Stimulated activated CD4-positive, alpha-beta T cell treated with anti-CD3 and anti-CD28 coated beads, TNF-alpha, amount 100 ng/mL, for 24 hours (primary cell): ENCODE results near the gene WNK2.

Source experiments
- DNase-seq, 3 experiments: peaks; one replicate each; pipeline ENCODE4 v3.0.0-alpha.2; 2020; ENCODE audit warnings: low read depth in 3 of 3

Gene WNK2

DNA sequence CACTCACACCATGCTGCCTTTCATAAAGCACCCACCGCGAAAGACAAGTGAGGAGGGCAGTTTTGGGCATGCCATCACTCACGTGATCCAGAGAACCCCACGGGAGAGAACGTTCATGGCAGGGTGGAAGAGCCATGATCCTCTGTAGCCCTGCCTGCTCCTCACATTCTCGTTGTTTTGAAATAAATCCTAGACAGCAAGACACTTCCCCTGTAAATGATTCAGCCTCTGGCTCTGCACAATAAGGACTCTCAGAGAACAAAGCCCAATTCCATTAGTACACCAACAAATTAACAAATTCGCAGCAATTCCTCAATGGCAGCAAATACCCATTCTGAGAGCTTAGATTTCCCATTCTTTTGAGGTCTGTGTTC is 71.5 kb downstream of the WNK2 start:
- DNase-seq: no peak

DNA sequence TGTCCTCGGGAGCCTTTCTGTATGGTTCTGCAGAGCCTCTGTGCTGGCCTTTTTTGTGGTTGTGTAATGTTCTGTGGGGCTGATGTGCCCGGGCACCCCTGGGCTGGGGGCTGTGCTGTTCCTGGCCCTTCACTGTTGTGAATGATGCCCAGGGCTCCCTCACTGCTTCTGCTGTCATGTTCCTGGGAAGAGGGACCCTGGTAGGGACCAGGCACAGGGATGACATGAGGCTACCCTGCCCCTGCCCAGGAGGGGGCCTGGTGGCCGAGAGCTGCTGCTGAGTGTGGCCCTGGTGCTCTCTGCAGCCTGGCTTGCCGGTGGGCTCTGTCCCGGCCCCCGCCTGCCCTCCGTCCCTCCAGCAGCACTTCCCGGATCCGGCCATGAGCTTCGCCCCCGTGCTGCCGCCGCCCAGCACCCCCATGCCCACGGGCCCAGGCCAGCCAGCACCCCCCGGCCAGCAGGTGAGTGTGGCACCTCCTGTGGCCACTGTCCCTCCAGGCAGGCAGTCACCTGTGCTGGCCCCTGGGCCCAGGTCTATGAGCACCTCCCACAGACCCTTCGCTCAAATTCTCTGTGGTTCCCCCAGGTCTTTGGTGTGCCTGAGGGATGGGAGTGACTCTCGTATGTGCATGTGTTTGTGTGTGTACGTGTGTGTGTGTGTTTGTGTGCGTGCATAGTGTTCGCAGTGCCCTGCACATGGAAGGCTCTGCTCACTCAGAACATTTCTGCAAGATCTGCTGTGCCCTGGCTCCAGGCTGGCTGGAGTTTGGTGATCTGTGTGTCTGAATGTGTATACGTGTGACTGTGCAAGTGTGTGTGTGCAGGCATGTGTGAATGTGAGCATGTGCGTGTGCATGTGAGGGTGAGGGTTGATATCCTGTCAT is 72.3 kb downstream of the WNK2 start:
- no peak for DNase-seq

DNA sequence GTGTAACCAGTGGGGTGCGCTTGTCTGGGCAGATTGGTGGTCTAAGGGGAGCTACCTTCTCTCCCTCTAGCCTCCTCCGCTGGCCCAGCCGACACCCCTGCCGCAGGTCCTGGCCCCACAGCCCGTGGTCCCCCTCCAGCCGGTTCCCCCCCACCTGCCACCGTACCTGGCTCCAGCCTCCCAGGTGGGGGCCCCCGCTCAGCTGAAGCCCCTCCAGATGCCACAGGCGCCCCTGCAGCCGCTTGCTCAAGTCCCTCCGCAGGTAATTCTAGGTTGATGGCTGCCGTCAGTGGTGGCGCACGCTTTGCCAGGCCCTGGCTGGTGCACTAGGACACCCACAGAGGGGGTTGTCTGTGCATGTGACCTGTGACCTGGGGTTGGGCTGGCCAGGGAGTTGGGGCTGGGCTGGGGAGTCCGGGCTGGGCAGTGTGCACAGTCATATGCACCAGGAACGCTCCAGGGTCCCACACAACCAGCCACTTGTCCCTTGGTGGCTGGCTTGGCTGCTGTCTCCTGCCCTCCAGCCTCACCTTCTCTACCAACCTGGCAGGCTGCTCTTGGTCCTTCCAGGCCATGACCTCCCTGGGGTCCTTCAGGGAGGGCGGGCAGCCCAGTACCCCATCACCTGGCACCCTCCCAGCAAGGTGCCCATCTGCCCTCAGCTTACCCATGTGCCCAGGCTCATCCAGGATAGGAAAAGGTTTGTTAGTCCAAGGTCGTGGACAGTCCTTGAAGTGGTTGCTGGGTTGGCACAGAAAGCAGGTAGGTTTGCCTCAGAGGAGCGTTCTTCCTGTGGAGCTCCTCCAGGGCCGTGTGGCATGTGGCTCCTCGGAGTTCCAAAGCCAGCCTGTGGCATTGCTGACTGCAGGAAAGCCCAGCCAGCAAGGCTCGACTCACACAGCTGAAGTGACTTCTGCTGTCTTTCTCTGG is 73.2 kb downstream of the WNK2 start:
- no peak for DNase-seq

DNA sequence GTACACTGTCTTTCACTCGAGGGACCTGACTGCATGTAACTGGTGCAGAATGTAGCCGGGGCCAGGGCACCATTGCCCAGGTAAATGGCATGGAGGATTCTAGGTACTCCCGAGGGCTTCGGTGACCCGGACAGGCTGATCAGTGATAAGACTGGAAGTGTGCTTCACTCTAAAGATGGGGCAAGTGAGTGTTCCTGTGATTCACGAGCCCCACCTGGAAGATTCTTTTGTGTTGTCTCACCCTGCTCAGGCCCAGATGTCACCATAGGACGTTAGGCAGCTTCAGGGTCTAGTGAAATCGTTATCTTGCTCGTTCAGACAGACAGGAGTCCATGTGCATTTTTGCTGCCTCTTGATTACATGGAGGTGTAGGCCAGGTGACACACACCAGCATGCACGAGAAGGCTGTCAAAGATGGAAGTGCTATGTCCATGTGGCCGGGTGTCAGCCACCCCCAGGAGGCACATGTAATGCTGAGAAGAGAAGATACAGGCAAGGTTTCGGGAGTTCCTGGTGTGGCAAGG is 73.9 kb downstream of the WNK2 start:
- DNase-seq: no peak

DNA sequence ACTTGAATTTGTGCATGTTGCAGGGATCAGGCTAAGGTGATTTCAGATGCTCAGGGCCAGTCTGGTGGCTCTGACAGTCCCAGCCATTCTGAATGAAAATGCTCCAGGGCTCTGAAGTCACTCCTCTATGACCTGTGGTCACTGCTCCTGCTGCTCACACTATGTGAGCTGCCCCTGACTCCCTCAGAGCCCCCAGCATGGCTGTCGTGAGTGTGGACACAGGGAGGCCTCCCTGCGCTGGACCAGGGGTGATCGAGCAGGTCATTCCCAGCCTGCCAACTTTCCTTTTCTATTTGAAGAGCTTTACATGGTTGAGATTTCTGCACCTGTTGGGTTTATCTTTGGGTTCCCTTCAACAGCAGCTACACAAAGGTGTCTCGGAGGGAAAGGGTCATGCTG is 74.5 kb downstream of the WNK2 start:
- DNase-seq: no peak

DNA sequence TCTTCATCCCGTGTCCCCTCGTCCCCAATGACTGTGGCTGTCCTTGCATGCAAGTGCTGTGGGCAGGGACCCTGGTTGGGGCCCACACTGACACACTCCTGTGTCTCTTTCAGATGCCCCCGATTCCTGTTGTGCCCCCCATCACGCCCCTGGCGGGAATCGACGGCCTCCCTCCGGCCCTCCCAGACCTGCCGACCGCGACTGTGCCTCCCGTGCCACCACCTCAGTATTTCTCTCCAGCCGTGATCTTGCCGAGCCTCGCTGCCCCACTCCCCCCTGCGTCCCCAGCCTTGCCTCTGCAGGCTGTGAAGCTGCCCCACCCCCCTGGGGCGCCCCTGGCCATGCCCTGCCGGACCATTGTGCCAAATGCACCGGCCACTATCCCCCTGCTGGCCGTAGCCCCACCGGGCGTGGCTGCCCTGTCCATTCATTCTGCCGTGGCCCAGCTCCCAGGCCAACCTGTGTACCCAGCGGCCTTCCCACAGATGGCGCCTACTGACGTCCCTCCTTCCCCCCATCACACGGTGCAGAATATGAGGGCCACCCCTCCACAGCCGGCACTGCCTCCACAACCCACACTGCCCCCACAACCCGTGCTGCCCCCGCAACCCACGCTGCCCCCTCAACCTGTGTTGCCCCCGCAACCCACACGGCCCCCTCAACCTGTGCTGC is 75.0 kb downstream of the WNK2 start:
- DNase-seq: no peak

DNA sequence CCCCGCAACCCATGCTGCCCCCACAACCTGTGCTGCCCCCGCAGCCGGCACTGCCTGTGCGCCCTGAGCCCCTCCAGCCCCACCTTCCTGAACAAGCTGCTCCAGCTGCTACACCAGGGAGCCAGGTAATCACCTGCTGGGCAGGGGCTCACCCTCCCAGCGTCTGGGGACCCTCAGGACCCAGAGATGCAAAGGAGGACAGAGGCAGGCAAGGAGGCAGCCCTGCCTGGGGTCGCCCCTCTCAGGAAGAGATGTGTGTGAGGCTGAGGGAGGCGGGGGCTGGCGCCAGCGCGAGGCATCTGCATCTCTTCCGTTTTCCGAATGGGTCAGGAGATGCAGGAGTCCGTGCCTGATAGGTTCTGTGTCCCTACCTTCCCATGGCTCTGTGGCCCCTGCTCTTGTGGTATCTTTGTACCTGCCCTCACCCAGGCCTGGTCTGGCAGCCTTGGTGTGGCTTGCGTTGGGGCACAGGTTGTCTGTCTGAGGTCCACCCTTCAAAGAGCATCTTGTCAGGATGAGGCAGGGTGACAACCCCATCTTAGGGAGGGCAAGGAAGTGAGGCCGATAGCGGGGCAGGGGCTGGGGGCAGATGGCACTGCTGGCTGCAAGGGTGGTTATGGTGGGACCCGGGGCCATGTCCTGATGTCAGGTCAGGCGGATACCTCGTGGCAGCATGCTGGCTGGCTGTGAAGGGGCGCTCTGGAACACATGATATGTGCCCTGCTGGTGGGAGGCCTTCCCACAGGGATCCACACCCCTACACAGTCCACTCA is 75.7 kb downstream of the WNK2 start:
- DNase-seq: no peak

DNA sequence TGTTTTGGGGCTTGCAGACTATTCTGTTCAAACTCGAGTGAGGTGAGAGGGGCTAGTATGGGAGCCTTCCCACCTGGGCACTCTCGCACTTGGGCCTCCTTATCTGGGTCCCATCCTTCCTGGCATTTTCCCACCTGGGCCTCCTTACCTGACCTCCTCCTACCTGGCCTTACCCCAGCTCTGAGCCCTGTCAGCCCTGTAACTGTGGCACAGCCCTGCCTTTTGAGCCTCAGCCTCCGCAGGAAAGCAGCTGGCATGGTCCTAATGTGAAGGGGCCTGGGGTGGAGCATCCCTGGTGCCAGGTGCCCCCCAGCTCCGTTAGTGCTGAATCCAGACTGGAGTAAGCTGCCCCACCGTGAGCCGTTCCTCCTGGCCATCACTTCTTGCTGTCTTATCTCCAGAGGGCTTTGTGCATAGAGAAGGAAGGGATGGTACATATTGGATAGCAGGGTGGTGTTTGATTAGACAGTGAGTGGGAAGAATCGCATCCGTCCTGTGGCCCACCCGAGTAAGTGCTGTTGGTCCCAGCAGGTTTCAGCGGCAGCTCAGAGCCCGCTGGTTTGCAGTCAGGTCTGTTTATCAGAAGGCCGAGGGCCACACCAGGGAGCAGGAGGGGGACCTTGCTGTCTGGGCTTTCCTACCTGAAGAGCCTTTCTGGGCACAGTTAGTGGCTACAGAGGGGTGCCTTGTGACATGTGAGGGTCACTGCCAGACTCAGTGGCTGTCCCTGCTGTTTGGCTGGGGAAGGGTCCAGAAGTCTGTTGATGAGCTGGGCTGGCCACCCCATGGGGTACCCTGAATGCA is 76.5 kb downstream of the WNK2 start:
- no peak for DNase-seq

DNA sequence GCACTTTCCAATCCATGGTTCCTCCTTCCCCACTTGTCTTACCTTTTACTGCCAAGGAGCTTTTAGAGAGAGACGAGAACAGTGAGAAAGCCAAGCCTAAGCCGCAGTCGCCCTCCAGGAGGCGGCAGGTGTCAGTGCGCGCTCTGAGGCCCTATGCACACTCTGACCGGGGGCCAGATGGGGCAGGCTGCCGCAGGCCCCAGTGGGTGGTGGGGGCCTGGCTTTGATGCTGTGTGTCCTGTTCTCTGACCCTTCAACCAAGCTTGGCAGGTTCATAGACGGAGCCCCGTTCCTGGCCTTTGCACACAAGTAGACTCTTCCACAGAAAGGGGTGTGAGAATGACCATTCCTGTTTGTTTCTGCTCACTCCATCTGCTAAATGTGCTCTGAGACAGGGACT is 77.3 kb downstream of the WNK2 start:
- no peak for DNase-seq

DNA sequence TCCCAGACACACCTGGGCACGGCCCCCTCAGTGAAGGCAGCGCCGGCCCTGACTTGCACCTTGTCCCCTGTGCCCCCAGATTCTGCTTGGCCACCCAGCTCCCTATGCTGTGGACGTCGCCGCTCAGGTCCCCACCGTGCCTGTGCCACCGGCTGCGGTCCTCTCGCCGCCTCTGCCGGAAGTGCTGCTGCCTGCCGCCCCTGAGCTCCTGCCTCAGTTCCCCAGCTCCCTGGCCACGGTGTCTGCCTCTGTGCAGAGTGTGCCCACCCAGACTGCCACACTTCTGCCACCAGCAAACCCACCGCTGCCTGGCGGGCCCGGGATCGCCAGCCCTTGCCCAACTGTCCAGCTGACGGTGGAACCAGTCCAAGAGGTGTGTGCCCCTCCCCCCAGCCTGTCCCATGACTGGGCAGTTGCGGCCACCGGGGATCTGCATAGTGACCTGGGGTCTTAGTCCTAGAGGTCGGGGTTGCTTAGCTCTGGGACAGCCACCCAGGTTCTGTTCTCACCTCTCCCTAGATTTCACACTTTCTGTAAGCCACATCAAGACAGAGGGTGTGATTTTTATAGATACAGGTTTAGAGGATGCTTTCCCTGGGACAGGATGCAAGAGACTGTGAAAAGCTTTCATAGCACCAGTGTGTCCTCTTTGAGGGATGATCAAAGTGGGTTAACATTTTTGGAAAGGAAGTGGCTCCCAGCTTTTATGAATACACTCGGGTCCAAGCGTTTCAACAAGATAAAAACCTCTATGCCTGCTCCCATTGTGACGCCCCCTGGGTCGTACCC is 78.0 kb downstream of the WNK2 start:
- no peak for DNase-seq

DNA sequence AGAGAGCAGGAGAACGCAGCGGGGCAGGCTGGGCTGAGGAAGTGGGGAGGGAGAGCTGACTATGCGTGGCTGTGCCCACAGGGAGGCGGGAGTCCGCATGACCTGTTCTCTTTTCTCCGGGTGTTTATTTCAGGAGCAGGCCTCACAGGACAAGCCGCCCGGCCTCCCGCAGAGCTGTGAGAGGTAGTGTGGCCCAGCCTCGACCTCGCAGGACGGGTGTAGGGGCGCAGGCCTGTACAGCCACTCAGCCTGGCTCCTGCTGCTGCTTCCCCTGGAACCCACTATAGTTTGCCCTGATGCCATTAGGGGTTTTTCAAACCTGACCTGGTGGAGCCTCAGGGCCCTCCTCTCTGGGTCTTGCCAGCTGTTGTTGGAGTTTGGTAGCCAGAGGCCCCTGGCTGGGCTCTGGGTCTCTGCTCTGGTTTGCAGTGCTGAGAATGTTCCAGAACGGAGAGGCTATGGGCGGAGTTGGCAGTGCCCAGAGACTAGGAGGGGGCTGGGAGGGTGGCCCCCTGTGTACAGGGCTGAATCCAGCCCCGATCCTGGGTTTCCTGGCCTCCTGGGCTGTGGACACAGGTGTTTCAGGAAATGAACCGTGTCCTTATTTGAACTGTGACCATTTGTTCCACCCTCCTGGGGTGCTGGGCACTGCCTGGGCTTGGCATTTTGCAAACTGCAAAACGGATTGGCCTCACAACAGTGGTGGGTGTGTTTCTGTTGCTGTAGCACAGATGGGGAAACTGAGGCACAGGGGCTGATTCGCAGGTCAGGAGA is 78.8 kb downstream of the WNK2 start:
- DNase-seq: no peak

DNA sequence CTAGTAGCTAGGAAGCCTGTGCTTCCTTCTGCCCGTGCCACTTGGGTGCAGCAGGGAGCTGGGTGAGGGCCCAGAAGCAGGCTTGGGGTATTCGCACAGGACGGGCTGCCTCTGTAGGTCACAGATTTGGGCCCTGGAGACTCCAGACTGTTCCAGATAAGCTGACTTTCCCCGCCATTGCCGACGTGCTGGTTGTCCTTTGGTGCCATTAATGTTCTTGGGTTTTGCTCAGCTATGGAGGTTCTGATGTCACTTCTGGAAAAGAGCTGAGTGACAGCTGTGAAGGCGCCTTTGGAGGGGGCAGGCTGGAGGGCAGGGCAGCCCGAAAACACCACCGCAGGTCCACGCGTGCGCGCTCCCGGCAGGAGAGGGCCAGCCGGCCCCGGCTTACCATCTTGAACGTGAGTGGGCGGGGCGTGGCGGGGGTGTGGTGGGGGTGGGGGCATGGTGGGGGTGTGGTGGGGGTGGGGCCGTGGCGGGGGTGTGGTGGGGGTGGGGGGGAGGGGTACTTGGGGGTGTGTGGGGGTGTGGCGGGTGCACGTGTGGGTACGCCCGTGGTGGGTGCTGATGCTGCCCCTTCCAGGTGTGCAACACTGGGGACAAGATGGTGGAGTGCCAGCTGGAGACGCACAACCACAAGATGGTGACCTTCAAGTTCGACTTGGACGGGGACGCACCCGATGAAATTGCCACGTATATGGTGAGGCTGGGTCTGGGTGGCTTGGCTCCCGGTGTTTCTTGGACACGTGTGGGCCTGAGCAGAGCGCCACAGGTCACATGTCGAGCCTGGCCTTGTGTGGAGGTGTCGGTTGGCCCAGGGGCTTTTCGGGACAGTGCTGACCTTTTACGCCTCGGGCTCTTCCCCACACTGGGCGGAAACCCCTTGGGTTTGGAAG is 79.6 kb downstream of the WNK2 start:
- DNase-seq: no peak

DNA sequence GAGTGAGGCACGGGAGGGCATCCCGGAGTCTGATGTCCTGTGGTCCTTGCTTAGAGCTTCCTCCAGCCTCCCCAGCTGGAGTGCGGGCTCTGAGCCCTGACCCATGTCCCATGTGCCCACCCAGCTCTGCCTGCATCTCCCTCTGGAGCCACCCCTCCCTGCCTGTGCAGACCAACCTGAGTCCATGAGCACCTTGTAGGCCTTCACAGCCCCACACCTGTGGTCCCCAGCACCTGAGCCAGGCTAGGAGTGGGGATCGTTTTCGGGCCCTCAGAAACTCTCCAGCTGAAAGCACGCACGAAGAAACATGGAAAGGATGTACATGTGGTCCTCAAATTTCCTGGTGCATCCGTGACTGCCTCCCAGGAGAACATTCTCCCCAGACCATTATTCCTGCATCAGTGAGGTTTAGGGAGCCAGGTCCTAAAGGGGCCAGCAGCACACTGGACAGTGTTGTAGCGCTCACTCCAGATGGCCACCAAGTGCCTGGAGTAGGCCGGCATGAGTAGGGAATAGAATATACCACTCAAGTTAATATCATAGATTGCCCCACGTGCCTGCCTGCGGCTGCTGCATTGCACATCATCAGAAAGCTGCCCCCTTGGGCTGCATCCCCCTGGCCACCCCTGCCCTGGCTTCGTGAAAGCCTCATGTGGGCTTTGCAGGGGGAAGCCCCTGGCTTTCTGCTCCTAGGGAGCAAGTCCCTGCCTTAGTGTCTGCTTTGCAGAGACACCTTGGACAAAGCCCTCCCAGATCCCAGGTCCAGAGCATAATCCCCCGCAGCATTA is 80.6 kb downstream of the WNK2 start:
- DNase-seq: no peak

DNA sequence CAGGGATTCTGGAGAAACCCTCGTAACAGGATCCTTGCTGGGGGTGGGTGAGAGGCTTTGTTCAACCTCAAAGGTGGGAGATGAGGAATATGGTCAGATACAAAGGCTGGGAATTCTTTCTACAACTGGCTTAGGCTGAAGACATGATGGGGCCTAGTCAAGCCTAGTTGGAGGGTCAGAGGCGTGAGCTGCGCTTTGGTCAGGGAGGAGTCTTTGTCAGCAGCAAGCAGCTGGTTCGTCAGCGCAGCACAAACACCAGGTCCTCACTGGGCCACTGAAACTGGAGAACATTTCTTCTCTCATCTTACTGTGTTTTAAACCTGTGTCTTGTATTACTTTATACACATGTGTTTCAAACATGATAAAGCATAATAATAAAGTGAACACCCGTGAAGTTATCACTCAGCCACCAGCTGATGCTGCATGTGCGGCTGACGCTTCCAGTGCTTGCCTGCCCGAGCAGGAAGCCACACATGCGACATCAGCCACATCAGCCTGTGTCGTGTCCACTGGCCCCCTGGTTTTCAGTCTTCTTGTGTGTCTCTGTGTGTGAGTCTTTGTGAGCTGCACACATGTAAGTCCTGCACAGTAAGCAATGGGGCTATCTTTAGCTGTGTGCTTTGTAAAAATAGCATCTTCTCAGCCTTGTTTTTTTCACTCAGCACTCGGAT is 81.5 kb downstream of the WNK2 start:
- DNase-seq: no peak

DNA sequence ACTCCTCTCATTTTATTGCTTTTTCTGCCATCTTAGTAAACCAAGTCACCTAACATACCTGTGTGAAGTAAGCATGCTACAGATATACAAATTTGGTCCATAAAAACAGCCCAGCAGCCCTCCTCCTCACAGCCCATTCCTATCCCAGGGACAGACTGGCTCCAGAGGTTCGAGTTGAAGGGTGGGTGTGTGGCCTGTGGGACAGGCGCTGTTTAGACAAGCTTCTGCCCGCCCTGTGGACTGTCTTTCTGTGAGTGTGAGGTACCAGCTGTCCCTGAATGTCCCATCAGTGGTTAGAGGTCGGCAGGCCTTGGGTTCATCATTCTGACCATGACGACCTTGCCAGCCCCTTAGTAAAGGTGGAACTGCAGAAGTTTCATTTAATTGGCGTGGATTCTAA is 82.0 kb downstream of the WNK2 start:
- DNase-seq: no peak

DNA sequence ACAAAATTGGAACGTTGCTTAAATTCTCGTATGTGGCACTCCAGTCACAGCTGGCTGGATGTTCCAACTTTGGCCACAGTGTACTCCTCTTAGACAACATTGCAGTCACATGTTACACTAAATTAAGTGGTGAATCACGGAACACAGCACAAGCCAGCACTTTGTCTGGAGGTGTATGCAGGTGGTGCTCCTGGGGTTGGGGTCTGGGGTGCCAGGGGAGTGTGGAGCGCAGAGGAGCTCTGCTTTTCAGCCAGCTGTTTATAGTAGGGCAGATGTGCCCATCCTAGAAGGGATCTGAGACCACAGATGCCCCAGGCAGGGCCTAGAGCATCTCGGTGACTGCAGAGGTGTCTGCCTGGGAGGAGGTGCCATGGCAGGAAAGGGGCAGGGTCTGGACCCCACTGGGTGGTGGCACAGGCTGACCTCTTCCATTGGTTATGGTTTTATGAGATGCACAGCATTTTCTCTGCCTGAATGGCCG is 82.6 kb downstream of the WNK2 start:
- DNase-seq: no peak
